ENCODE results near the gene DAD1. TPM values are rescaled to one million over a fixed set of nuclear protein-coding genes. Genes with fewer than 3 reads are reported as not detected.
A peak's percentile ranks its signal among the peaks of the same experiment; 100 is the strongest.
"Not testable (repeated sequence)": the region's sequence is repeated elsewhere in the genome, so short reads cannot be mapped to it uniquely, and the experiment has no call there.

The DAD1 gene
- total and polyA plus RNA-seq, 9 donors: 117 to 310 (median 143) TPM

GRCh38 chr14:22594156-22594716, 5.2 kb upstream of the DAD1 start:
- WGBS, 3 donors: 13 to 28% (median 23%) methylated on average over 4 of the region's 4 CpGs
- TF ChIP-seq EP300 (IDR thresholded peaks at IDR 0.05) (no peak), POLR2A (IDR thresholded peaks at IDR 0.05) (no peak), CTCF (IDR thresholded peaks at IDR 0.05) (no peak)
- H3K4me3 ChIP-seq: no peak overlapping the region
- intact Hi-C loops (cut with DNase I): loop anchor here in 1 of 4 donors (10.0 kb wide), 1 partner anchor 171 kb away; the partner anchor contains the start of gene OXA1L
- no peaks in the 10 kb centered on the region for H3K27me3 ChIP-seq
- H3K4me1 ChIP-seq (ENCODE audit: insufficient read depth): peaks cover 2% of the 10 kb centered on the region
- DNase-seq: no peak
- no peak overlapping the region for H3K27ac ChIP-seq
- no peaks in the 10 kb centered on the region for H3K9me3 ChIP-seq
- no peaks in the 10 kb centered on the region for H3K36me3 ChIP-seq

- peaks cover 2% of the 10 kb centered on the region for H3K4me1 ChIP-seq (ENCODE audit: insufficient read depth)
- H3K9me3 ChIP-seq: no peaks in the 10 kb centered on the region
- no peak for DNase-seq
- intact Hi-C loops (cut with DNase I): loop anchor here in 1 of 4 donors (10.0 kb wide), 1 partner anchor 171 kb away; the partner anchor contains the start of gene OXA1L
- H3K27me3 ChIP-seq: no peaks in the 10 kb centered on the region
- TF ChIP-seq POLR2A (IDR thresholded peaks at IDR 0.05): no peak
- TF ChIP-seq CTCF (IDR thresholded peaks at IDR 0.05): no peak
- TF ChIP-seq EP300 (IDR thresholded peaks at IDR 0.05): no peak
- H3K36me3 ChIP-seq: no peaks in the 10 kb centered on the region
- WGBS, 3 donors: 63 to 88% (median 63%) methylated on average over 2 of the region's 2 CpGs
- no peak overlapping the region for H3K27ac ChIP-seq
- no peak overlapping the region for H3K4me3 ChIP-seq
These were observed 4.6 kb upstream of the DAD1 start for GRCh38 chr14:22593601-22594000.

- intact Hi-C loops (cut with DNase I): loop anchor here in 1 of 4 donors (10.0 kb wide), 1 partner anchor 172 kb away; the partner anchor contains the start of gene OXA1L
- Histone ChIP-seq H3K27ac (no peak overlapping the region), H3K9me3 (no peaks in the 10 kb centered on the region), H3K4me1 (ENCODE audit: insufficient read depth) (peaks cover 2% of the 10 kb centered on the region), H3K36me3 (no peaks in the 10 kb centered on the region), H3K27me3 (no peaks in the 10 kb centered on the region), H3K4me3 (no peak overlapping the region)
- DNase-seq: no peak
- WGBS, 3 donors: 47 to 53% (median 48%) methylated on average over 3 of the region's 3 CpGs
- TF ChIP-seq POLR2A (IDR thresholded peaks at IDR 0.05): no peak
- no peak for TF ChIP-seq CTCF (IDR thresholded peaks at IDR 0.05)
- TF ChIP-seq EP300 (IDR thresholded peaks at IDR 0.05): no peak
These were observed 4.2 kb upstream of the DAD1 start for GRCh38 chr14:22593189-22593588.

- H3K9me3 ChIP-seq: no peaks in the 10 kb centered on the region
- H3K27me3 ChIP-seq: no peaks in the 10 kb centered on the region
- H3K4me3 ChIP-seq: peak overlapping the region; percentile 88
- WGBS, 3 donors: 1% methylated on average over 17 of the region's 17 CpGs
- TF ChIP-seq POLR2A (IDR thresholded peaks at IDR 0.05): no peak
- no peak for TF ChIP-seq CTCF (IDR thresholded peaks at IDR 0.05)
- TF ChIP-seq EP300 (IDR thresholded peaks at IDR 0.05): no peak
- no peak for DNase-seq
- peaks cover 5% of the 10 kb centered on the region for H3K4me1 ChIP-seq (ENCODE audit: insufficient read depth)
- intact Hi-C loops (cut with DNase I): loop anchor here in 1 of 4 donors (10.0 kb wide), 1 partner anchor 246 kb away; the partner anchor contains the start of gene MMP14
- peak overlapping the region; percentile 53 to 74 for H3K27ac ChIP-seq
- no peaks in the 10 kb centered on the region for H3K36me3 ChIP-seq
These were observed 413 bp downstream of the DAD1 start for GRCh38 chr14:22588526-22589095.

GRCh38 chr14:22587677-22588422, 1.2 kb downstream of the DAD1 start:
- H3K9me3 ChIP-seq; H3K27me3 ChIP-seq; H3K4me1 ChIP-seq (ENCODE audit: insufficient read depth); H3K27ac ChIP-seq; H3K36me3 ChIP-seq; DNase-seq: not testable (repeated sequence)
- WGBS, 3 donors: 71 to 73% (median 72%) methylated on average over 10 of the region's 10 CpGs
- intact Hi-C loops (cut with DNase I): loop anchor here in 1 of 4 donors (10.0 kb wide), 1 partner anchor 247 kb away; the partner anchor contains the start of gene MMP14
- peak overlapping the region; percentile 88 for H3K4me3 ChIP-seq
